ENCODE measurements around the gene VLDLR.

DNA sequence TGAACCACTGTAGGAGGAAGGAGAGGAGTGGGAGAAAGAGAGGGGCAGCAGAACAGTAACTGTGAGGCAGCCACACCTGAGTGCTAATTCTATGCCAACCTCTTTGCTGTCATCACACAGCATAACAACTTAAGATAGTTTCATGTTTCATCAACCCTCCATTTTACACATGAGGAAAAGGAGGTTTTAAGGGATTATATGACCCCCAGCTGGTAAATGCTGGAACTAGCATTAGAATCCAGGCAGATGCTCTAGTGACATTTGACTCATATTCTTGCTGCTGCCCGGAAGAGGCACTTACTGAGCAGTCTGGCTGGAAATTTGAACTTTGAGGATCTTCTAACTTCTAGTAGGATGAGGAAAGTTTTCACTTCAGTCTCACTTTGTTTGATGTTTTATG lies 24.1 kb upstream of the VLDLR start:
- TF ChIP-seq POLR2A (IDR thresholded peaks at IDR 0.05; ENCODE audit: low read length) (no peak), GATA1 (IDR thresholded peaks at IDR 0.05; ENCODE audit: low read depth, low read length) (no peak)

Measured in erythroblast (primary cell).